ENCODE data around the gene SLAMF1.

Gene SLAMF1

GRCh38 chr1:160578175-160578524 lies 68.7 kb downstream of the SLAMF1 start:
- H3K4me3 ChIP-seq (replicated peaks; ENCODE audit: low read depth, low read length) = no peak overlapping the region
- H3K36me3 ChIP-seq (ENCODE audit: control insufficient read depth, insufficient read depth, low read length) = no peaks in the 10 kb centered on the region
- DNase-seq (ENCODE audit: extremely low read depth, insufficient read length) = no peak
- TF ChIP-seq CTCF (IDR thresholded peaks at IDR 0.05; ENCODE audit: insufficient read depth, low read length, poor library complexity, severe bottlenecking) = no peak
- no peaks in the 10 kb centered on the region for H3K27me3 ChIP-seq (replicated peaks; ENCODE audit: control insufficient read depth, insufficient read depth, low read length)

GRCh38 chr1:160577671-160578070 lies 69.2 kb downstream of the SLAMF1 start:
- Histone ChIP-seq H3K4me3 (replicated peaks; ENCODE audit: low read depth, low read length) (no peak overlapping the region), H3K36me3 (ENCODE audit: control insufficient read depth, insufficient read depth, low read length) (no peaks in the 10 kb centered on the region), H3K27me3 (replicated peaks; ENCODE audit: control insufficient read depth, insufficient read depth, low read length) (no peaks in the 10 kb centered on the region)
- no peak for TF ChIP-seq CTCF (IDR thresholded peaks at IDR 0.05; ENCODE audit: insufficient read depth, low read length, poor library complexity, severe bottlenecking)
- DNase-seq (ENCODE audit: extremely low read depth, insufficient read length) = no peak

GRCh38 chr1:160576884-160577283 lies 70.0 kb downstream of the SLAMF1 start:
- no peak overlapping the region for H3K4me3 ChIP-seq (replicated peaks; ENCODE audit: low read depth, low read length)
- no peak for TF ChIP-seq CTCF (IDR thresholded peaks at IDR 0.05; ENCODE audit: insufficient read depth, low read length, poor library complexity, severe bottlenecking)
- no peaks in the 10 kb centered on the region for H3K36me3 ChIP-seq (ENCODE audit: control insufficient read depth, insufficient read depth, low read length)
- no peak for DNase-seq (ENCODE audit: extremely low read depth, insufficient read length)
- H3K27me3 ChIP-seq (replicated peaks; ENCODE audit: control insufficient read depth, insufficient read depth, low read length) = no peaks in the 10 kb centered on the region

- no peak overlapping the region for H3K4me3 ChIP-seq (replicated peaks; ENCODE audit: low read depth, low read length)
- no peak for DNase-seq (ENCODE audit: extremely low read depth, insufficient read length)
These were observed 70.5 kb downstream of the SLAMF1 start for GRCh38 chr1:160576390-160576789.

GRCh38 chr1:160575112-160575664 lies 71.7 kb downstream of the SLAMF1 start:
- no peak for DNase-seq (ENCODE audit: extremely low read depth, insufficient read length)
- Histone ChIP-seq H3K27me3 (replicated peaks; ENCODE audit: control insufficient read depth, insufficient read depth, low read length) (no peaks in the 10 kb centered on the region), H3K36me3 (ENCODE audit: control insufficient read depth, insufficient read depth, low read length) (no peaks in the 10 kb centered on the region), H3K4me3 (replicated peaks; ENCODE audit: low read depth, low read length) (no peak overlapping the region)
- TF ChIP-seq CTCF (IDR thresholded peaks at IDR 0.05; ENCODE audit: insufficient read depth, low read length, poor library complexity, severe bottlenecking) = no peak

More at GRCh38 chr1:160576390-160576789, 70.5 kb downstream of the SLAMF1 start:
- no peaks in the 10 kb centered on the region for H3K36me3 ChIP-seq (ENCODE audit: control insufficient read depth, insufficient read depth, low read length)
- no peaks in the 10 kb centered on the region for H3K27me3 ChIP-seq (replicated peaks; ENCODE audit: control insufficient read depth, insufficient read depth, low read length)
- TF ChIP-seq CTCF (IDR thresholded peaks at IDR 0.05; ENCODE audit: insufficient read depth, low read length, poor library complexity, severe bottlenecking) = no peak

- Histone ChIP-seq H3K36me3 (ENCODE audit: control insufficient read depth, insufficient read depth, low read length) (no peaks in the 10 kb centered on the region), H3K4me3 (replicated peaks; ENCODE audit: low read depth, low read length) (no peak overlapping the region), H3K27me3 (replicated peaks; ENCODE audit: control insufficient read depth, insufficient read depth, low read length) (no peaks in the 10 kb centered on the region)
- no peak for TF ChIP-seq CTCF (IDR thresholded peaks at IDR 0.05; ENCODE audit: insufficient read depth, low read length, poor library complexity, severe bottlenecking)
- no peak for DNase-seq (ENCODE audit: extremely low read depth, insufficient read length)
These were observed 76.0 kb downstream of the SLAMF1 start for GRCh38 chr1:160570840-160571239.
